Measurements from ENCODE around the gene RELL1. TPM values are rescaled to one million over a fixed set of nuclear protein-coding genes. Genes with fewer than 3 reads are reported as not detected.

Gene RELL1
- total RNA-seq, 1 donor from 2014 or later: 48.1 TPM

GRCh38 chr4:37635155-37635554, 51.0 kb downstream of the RELL1 start:
- DNase-seq: no peak

- no peak for DNase-seq
Observed at GRCh38 chr4:37634180-37634579, 52.0 kb downstream of the RELL1 start.

- DNase-seq: no peak
Observed at GRCh38 chr4:37632836-37633235, 53.3 kb downstream of the RELL1 start.

GRCh38 chr4:37631551-37631950, 54.6 kb downstream of the RELL1 start:
- no peak for DNase-seq

GRCh38 chr4:37629713-37630112, 56.5 kb downstream of the RELL1 start:
- DNase-seq: no peak

GRCh38 chr4:37628977-37629609, 57.1 kb downstream of the RELL1 start:
- no peak for DNase-seq

GRCh38 chr4:37627263-37627662, 58.9 kb downstream of the RELL1 start:
- DNase-seq: no peak

GRCh38 chr4:37625499-37625898, 60.7 kb downstream of the RELL1 start:
- DNase-seq: no peak

GRCh38 chr4:37623940-37624339, 62.2 kb downstream of the RELL1 start:
- DNase-seq: no peak

- no peak for DNase-seq
Observed at GRCh38 chr4:37623125-37623524, 63.1 kb downstream of the RELL1 start.

GRCh38 chr4:37620176-37620575, 66.0 kb downstream of the RELL1 start:
- no peak for DNase-seq

GRCh38 chr4:37615720-37616063, 70.5 kb downstream of the RELL1 start:
- DNase-seq: peak; percentile 65

- peak; percentile 65 for DNase-seq
Observed at GRCh38 chr4:37615059-37615719, 71.0 kb downstream of the RELL1 start.

- no peak for DNase-seq
Observed at GRCh38 chr4:37612811-37613210, 73.4 kb downstream of the RELL1 start.

- no peak for DNase-seq
Observed at GRCh38 chr4:37609626-37610025, 76.5 kb downstream of the RELL1 start.

- no peak for DNase-seq
Observed at GRCh38 chr4:37607018-37607417, 79.2 kb downstream of the RELL1 start.

GRCh38 chr4:37605843-37606565, 80.2 kb downstream of the RELL1 start:
- DNase-seq: no peak

- DNase-seq: peak; percentile 40
Observed at GRCh38 chr4:37604461-37604860, 81.7 kb downstream of the RELL1 start.

- DNase-seq: no peak
Observed at GRCh38 chr4:37603711-37604110, 82.5 kb downstream of the RELL1 start.

- no peak for DNase-seq
Observed at GRCh38 chr4:37603070-37603468, 83.1 kb downstream of the RELL1 start.

GRCh38 chr4:37602454-37603069, 83.6 kb downstream of the RELL1 start:
- no peak for DNase-seq

- no peak for DNase-seq
Observed at GRCh38 chr4:37601531-37601930, 84.6 kb downstream of the RELL1 start.

- no peak for DNase-seq
Observed at GRCh38 chr4:37599092-37599790, 86.9 kb downstream of the RELL1 start.
